Measurements from ENCODE around the gene SH3GL3. TPM values are rescaled to one million over a fixed set of nuclear protein-coding genes. Genes with fewer than 3 reads are reported as not detected.

The SH3GL3 gene
- total RNA-seq, 1 donor = 0.72 TPM

DNA sequence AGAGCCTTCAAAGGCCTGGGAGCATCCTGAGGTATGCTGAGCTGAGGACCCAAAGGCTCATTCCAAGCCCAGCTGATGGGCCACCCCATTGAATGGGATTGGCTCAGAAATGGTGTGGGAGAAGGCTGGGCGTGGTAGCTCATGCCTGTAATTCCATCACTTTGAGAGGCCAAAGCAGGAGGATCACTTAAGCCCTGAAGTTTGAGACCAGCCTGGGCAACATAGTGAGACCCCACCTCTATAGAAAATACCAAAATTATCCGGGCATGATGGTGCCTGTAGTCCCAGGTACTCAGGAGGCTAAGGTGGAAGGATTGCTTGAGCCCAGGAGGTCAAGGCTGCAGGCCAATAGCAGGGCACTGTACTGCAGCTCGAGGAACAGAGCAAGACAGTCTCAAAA lies 163.0 kb downstream of the SH3GL3 start:
- H3K36me3 ChIP-seq (ENCODE audit: insufficient read depth, low read length) = no peaks in the 10 kb centered on the region
- H3K79me2 ChIP-seq (ENCODE audit: insufficient read depth, low read length) = no peaks in the 10 kb centered on the region
- H3K9me3 ChIP-seq (ENCODE audit: low read depth, low read length) = no peaks in the 10 kb centered on the region
- H3K27ac ChIP-seq (ENCODE audit: low read depth, low read length) = no peak overlapping the region
- no peaks in the 10 kb centered on the region for H3K4me1 ChIP-seq (ENCODE audit: insufficient read depth, low read length)
- H2AFZ ChIP-seq (ENCODE audit: low read length) = no peak overlapping the region
- no peak for DNase-seq (ENCODE audit: insufficient read length, low spot score, missing footprints)
- H3K4me3 ChIP-seq (ENCODE audit: insufficient read depth, low read length) = no peak overlapping the region
- no peaks in the 10 kb centered on the region for H3K27me3 ChIP-seq (ENCODE audit: insufficient read depth, low read length)
- no peaks in the 10 kb centered on the region for H4K20me1 ChIP-seq (ENCODE audit: insufficient read depth, low read length)
- TF ChIP-seq, protein P1, sequence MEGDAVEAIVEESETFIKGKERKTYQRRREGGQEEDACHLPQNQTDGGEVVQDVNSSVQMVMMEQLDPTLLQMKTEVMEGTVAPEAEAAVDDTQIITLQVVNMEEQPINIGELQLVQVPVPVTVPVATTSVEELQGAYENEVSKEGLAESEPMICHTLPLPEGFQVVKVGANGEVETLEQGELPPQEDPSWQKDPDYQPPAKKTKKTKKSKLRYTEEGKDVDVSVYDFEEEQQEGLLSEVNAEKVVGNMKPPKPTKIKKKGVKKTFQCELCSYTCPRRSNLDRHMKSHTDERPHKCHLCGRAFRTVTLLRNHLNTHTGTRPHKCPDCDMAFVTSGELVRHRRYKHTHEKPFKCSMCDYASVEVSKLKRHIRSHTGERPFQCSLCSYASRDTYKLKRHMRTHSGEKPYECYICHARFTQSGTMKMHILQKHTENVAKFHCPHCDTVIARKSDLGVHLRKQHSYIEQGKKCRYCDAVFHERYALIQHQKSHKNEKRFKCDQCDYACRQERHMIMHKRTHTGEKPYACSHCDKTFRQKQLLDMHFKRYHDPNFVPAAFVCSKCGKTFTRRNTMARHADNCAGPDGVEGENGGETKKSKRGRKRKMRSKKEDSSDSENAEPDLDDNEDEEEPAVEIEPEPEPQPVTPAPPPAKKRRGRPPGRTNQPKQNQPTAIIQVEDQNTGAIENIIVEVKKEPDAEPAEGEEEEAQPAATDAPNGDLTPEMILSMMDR (IDR thresholded peaks at IDR 0.05; ENCODE audit: extremely low read depth, low read depth, low read length) = no peak
- H3K4me2 ChIP-seq (ENCODE audit: insufficient read depth, low read length) = no peak overlapping the region

DNA sequence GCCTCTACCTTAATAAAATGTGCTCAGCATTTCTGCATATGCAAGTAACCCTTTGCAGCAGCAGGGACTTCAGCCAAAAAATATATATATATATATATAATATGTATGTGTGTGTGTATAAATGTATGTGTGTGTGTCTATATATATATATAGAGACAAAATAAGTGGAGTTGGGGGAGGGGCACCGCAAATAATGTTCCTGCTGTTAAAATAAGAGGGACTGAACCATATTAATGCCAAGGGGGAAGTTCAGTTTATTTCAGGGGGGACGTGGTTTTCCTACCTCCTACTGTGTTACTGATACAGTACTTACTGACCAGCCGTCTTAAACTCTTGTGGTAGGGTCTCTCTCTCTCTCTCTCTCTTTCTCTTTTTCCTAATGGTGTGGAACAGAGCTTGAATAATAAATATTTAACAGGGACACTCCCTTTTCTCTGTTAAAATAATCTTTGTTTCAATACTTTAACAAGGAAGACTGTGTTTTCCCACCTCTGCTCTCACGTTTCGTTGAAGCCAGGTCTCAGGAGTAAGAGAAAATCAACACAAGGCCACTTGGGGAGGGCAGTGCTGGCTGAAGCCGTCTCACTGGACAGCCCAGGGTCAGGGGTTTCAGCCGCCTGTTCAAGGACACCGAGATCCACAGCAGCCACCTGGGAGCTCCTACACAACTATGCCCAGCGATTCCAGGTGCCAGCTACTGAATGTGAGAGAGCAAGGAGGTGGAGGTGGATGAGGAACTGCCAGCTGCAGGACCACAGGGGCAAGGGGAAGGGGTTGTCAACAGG lies 164.0 kb downstream of the SH3GL3 start:
- H3K4me1 ChIP-seq (ENCODE audit: insufficient read depth, low read length) = no peaks in the 10 kb centered on the region
- H3K9me3 ChIP-seq (ENCODE audit: low read depth, low read length) = no peaks in the 10 kb centered on the region
- H3K27ac ChIP-seq (ENCODE audit: low read depth, low read length) = no peak overlapping the region
- peak; percentile 5 for DNase-seq (ENCODE audit: insufficient read length, low spot score, missing footprints)
- H3K4me3 ChIP-seq (ENCODE audit: insufficient read depth, low read length) = no peak overlapping the region
- no peak overlapping the region for H3K4me2 ChIP-seq (ENCODE audit: insufficient read depth, low read length)
- H3K27me3 ChIP-seq (ENCODE audit: insufficient read depth, low read length) = no peaks in the 10 kb centered on the region
- no peak overlapping the region for H2AFZ ChIP-seq (ENCODE audit: low read length)
- H3K79me2 ChIP-seq (ENCODE audit: insufficient read depth, low read length) = no peaks in the 10 kb centered on the region
- TF ChIP-seq, protein P1 (IDR thresholded peaks at IDR 0.05; ENCODE audit: extremely low read depth, low read depth, low read length) = no peak
- no peaks in the 10 kb centered on the region for H3K36me3 ChIP-seq (ENCODE audit: insufficient read depth, low read length)
- no peaks in the 10 kb centered on the region for H4K20me1 ChIP-seq (ENCODE audit: insufficient read depth, low read length)

DNA sequence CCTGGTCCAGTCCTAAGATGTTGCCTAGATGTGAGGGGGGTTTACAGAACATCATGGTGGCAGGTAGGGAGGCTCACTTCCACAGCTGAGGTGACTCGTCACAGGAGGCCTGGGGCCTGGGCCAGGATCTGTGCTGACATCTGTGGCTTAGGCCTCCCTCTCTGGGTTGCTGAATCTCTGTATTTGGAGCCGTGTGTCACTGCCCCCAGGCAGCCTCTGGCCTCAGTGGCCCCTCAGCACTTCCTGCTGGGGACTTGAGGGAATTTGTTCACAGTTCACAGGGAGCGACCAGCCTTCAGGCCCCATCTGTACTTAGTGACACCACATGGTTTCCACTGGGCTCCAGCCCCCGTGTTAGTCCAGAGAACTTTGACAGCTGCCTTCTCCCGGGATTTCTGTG lies 165.1 kb downstream of the SH3GL3 start:
- Histone ChIP-seq H3K27me3 (ENCODE audit: insufficient read depth, low read length) (no peaks in the 10 kb centered on the region), H3K36me3 (ENCODE audit: insufficient read depth, low read length) (no peaks in the 10 kb centered on the region), H3K9me3 (ENCODE audit: low read depth, low read length) (no peaks in the 10 kb centered on the region), H3K79me2 (ENCODE audit: insufficient read depth, low read length) (no peaks in the 10 kb centered on the region), H3K27ac (ENCODE audit: low read depth, low read length) (no peak overlapping the region), H3K4me1 (ENCODE audit: insufficient read depth, low read length) (no peaks in the 10 kb centered on the region), H3K4me2 (ENCODE audit: insufficient read depth, low read length) (no peak overlapping the region), H3K4me3 (ENCODE audit: insufficient read depth, low read length) (no peak overlapping the region), H2AFZ (ENCODE audit: low read length) (no peak overlapping the region), H4K20me1 (ENCODE audit: insufficient read depth, low read length) (no peaks in the 10 kb centered on the region)
- TF ChIP-seq, protein P1 (IDR thresholded peaks at IDR 0.05; ENCODE audit: extremely low read depth, low read depth, low read length) = no peak
- DNase-seq (ENCODE audit: insufficient read length, low spot score, missing footprints) = no peak

DNA sequence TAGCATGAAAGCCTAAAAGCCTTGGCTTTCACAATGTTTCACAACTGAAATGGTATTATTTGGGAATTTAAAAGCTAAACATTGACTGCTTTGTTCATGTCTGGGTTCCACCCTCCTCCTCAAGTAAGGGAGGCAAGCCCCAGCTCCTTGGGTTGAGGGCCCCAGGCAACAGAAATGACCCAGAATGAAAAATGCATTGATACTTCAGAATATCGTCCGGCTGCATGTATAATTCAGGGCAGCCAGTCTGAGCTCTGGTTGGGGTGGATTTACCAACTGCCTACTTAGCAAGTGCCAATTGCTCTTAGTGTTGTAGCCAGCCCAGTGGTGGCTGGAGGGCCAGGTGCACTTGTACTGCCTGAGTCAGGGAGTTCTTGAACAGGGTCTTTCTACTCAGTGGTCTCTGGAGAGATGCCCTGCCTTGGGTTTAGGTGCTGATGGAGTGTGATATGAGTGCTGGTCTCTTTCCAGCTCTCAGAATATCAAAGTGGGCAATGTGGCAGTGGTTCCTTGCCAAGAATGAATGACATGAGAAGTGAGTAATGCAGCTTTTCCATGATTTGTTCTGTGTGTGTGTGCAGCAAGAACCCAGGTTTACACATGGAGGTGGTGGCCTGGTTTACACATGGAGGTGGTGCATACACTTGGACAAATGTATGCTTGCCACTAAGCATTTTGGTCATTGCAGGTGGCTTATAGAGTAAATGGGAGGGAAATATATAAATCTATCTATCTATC lies 165.9 kb downstream of the SH3GL3 start:
- H3K4me1 ChIP-seq (ENCODE audit: insufficient read depth, low read length) = no peaks in the 10 kb centered on the region
- H2AFZ ChIP-seq (ENCODE audit: low read length) = no peak overlapping the region
- no peak for DNase-seq (ENCODE audit: insufficient read length, low spot score, missing footprints)
- H3K27ac ChIP-seq (ENCODE audit: low read depth, low read length) = no peak overlapping the region
- no peaks in the 10 kb centered on the region for H3K9me3 ChIP-seq (ENCODE audit: low read depth, low read length)
- no peak overlapping the region for H3K4me2 ChIP-seq (ENCODE audit: insufficient read depth, low read length)
- no peaks in the 10 kb centered on the region for H3K36me3 ChIP-seq (ENCODE audit: insufficient read depth, low read length)
- no peaks in the 10 kb centered on the region for H4K20me1 ChIP-seq (ENCODE audit: insufficient read depth, low read length)
- no peaks in the 10 kb centered on the region for H3K27me3 ChIP-seq (ENCODE audit: insufficient read depth, low read length)
- no peaks in the 10 kb centered on the region for H3K79me2 ChIP-seq (ENCODE audit: insufficient read depth, low read length)
- no peak overlapping the region for H3K4me3 ChIP-seq (ENCODE audit: insufficient read depth, low read length)
- TF ChIP-seq, protein P1 (IDR thresholded peaks at IDR 0.05; ENCODE audit: extremely low read depth, low read depth, low read length) = no peak
